Left renal cortex interstitium (tissue), 4 donors: Measurements from ENCODE around the gene LECT2. TPM values are rescaled to one million over a fixed set of nuclear protein-coding genes. Genes with fewer than 3 reads are reported as not detected.

Experiments used
- DNase-seq, 4 donors: peaks; one replicate each; pipeline ENCODE4 v3.0.0-alpha.2; 2013; ENCODE audit warnings: low read depth in 4 of 4, low spot score in 2 of 4, missing footprints in 1 of 4
- polyA plus RNA-seq, 4 donors: library from polyadenylated mRNA; unstranded; fragments of 120-200 nt; gene quantifications; one replicate each; pipeline ENCODE4 v1.2.1, GENCODE V29; 2013; ENCODE audit not compliant: insufficient read length in 4 of 4

The LECT2 gene
- polyA plus RNA-seq, 4 donors, result 1.3 to 4.0 (median 2.7) TPM

DNA sequence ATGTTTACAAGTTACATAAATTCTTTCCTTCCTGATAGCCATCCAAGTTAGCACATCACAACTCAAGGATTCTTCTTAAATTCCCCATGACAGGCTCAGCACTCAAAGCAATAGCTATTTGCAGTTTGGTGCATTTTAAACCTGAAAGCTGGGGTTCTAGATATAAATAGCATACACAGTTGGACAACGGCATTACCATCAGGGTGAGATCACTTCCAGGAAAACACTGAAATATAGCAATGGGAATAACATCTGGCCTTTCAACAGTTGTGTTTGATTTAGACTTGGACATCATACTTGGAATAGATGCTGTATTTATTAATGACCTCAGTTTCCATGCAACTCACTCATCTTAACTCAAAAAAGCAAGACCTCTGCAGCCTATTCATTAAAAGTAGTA lies 24.7 kb upstream of the LECT2 start:
- no peak for DNase-seq

GRCh38 chr5:135978993-135979392 lies 24.2 kb upstream of the LECT2 start:
- DNase-seq, result no peak

DNA sequence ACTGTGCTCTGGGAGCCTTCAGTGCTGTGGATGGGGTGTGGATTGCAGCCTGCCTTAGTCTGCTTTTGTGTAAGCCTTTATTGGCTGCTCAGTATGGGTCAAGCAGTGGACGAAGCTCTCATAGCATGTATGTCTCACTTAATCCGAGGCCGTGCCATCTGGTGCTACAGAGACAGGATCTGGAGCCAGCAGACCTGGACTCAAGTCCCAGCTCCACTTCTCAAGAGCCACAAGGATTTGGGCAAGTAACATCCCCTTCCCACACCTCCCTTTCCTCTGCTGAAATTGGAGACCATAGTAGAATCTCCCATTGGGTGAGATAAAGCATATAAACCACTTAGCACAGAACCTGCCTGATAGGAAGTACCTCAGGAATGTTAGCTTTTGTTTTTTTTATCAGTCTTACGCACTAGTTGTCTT lies 23.4 kb upstream of the LECT2 start:
- no peak for DNase-seq

DNA sequence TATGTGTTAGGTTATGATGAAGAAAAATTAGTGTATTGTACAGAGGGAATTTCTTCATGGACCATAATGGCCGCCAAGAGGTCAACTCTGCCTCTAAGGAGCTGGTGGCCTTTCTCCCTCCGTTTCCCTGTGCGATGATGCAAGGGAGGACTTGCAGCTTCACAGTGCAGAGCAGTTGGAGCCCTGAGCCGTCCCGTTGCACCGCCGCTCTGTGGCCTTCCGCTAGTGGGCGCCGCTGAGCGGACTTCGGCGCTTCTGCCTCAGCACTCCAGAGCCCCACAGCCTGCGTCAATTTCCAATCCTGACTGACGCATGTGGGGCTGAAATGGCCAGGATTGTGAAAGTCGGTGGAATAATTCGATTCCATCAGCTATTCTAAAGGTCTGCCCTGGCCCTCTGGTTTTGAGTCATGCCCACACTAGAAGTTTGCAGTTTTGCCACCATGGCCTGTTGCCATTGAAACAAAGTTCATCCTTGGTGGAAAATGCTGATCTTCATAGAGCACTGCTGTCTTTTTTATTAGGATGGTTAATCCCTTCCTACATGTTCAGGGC lies 22.7 kb upstream of the LECT2 start:
- DNase-seq, result no peak

DNA sequence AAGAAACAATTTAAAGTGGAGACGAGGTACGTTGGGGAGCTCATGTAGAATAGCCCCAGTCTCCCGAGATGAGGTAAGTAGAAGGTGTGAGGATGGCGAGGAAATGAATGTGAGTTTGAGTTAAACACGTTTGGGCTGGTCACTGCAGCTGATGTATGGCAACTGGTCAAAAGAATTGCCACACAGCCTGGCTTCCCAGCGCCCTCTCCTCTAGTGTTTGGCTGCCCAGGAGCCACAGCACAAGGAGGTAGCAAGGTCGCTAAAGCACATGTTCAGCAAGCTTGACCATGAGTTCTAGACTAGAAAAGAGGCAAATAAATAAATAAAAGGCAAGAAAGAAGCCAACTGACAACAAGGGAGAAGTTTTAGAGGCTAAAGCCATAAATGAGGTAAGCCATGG lies 21.4 kb upstream of the LECT2 start:
- no peak for DNase-seq

DNA sequence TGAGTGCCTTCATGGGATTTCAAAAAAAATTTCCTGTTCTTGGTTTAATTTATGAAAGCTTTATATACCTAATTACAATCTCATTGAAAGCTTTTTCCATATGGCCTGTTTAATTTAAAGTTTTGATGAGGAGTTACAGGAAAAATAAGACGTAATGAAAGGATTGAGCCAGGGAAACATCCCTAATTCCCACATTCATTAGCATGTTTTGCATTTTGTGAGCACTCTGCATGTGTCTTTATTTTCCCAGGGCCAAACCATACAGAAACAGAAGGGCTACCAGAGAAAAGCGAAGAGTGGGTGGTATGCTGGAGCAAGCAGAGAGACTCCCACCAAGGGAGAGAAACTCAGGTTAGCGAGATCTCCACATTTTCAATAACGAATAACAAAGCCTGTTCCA lies 20.3 kb upstream of the LECT2 start:
- no peak for DNase-seq

DNA sequence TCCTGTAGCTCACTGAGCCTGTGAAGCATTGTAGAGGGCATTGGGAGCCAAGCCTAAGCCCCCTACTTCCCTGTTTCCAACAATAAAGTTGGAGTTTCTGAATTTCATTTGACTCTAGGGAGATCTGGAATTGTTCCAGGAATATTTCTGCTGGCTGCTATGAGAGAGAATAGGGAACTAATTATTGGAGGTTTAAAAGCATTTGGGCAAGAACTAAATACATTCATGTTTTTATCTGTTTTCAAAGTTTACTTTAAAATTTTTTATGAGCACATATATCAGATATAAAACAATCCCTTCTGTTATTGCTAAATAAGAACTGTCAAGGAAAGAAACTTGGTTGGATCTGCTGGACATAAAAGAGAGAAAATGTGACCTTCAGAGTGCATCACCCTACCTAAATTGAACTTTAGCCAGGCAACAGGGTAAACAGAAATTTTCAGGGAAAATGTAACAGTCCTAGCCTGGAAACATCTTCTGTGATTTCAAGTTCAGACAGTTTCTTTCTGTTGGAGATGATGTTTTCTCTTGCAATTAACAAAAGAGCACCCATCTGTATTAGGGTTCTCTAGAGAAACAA lies 19.3 kb upstream of the LECT2 start:
- DNase-seq, result no peak

DNA sequence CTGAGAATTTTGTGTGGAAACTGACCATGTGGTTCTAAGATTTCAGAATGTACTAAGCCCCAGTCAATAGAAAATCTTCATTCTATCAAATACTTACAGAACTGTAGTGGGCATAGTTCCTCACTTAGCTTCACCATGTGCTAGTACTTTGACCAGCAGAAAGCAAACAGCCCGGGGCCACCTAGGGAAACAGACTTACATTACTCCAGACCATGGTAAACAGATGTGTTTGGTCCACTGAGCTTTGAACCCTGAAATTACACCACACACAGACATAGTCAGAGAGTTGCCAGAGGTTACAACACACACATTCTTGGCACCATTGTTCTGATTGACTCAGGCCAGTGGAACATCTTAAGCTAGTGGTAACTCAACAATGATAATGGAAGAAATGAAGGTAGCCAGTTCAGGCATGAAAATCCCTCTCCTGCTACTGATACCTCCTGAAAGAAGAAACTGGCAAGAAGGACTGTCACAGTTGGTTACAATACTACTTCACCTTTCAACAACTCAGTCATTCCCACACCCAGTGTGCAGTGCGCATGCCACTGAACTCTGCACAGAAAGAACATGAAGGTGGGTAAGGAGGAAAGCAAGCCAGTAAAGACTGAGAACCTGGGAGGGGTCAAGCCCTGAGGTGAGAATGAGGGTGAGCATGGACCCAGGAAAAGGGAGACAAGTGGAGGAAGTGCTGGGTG lies 18.7 kb upstream of the LECT2 start:
- no peak for DNase-seq

GRCh38 chr5:135971701-135972100 lies 16.9 kb upstream of the LECT2 start:
- DNase-seq, result no peak

DNA sequence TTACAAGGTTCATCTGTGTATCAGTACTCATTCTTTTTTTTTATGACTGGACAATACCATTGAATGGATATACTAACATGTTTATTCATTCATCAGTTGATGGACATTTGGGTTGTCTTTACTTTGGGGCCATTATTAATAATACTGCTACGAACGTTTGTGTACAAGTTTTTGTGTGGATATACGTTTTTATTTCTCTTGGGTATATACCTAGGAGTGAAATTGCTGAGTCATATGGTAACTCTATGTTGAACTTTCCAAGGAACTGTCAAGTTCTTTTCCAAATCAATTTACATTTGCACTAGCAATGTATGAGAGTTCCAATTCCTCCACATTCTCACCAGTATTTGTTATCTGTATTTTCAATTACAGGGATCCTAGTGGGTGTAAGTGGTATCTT lies 12.0 kb upstream of the LECT2 start:
- DNase-seq, result no peak

GRCh38 chr5:135966165-135966564 lies 11.4 kb upstream of the LECT2 start:
- no peak for DNase-seq

DNA sequence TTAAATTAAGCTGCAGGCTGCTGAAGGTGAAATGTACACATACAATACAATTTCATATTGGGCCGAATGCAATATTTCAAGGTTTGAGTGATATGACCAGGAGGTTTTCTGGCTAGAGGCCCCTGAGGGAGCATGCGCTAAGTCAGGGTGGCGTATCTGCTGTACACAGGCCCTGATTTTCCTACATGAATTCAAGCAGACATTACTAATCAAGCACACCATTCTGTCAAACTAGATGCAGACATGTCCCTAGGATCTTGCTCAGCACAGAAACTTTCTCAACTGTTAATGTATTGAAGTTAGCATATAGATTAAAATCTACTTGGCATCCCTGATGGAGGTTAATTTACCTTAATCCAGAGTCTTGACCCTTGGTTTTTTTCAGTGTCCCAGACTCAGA lies 10.7 kb upstream of the LECT2 start:
- no peak for DNase-seq

DNA sequence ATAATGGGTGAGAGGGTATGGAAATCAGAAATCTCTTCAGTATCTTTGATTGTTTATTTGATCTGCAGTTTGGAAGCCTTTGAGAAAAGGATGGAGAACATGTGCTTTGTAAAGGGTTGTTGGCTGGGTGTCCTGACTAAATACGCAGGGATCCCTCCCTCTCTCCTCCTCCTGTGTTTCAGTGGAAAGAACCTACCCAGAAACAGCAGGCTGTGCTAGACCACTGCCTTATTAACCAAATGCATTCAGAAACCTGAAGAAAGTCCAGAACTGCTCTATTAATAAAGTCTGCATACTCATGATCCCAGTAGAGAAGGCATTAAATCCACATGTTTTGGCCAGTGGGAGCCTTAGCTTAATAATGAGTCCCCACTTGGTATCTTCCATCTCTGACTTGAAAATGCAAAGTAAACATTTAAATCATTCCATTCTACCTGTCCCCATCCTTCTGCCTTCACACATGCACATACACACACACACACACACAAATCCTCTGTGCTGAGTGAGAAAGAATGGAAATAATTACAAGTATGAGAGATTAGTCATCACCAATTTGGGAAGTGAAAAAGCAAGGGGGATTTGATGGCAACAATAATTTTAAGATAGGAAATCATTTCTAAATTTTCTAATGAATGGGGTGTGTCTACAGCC lies 10.0 kb upstream of the LECT2 start:
- no peak for DNase-seq

DNA sequence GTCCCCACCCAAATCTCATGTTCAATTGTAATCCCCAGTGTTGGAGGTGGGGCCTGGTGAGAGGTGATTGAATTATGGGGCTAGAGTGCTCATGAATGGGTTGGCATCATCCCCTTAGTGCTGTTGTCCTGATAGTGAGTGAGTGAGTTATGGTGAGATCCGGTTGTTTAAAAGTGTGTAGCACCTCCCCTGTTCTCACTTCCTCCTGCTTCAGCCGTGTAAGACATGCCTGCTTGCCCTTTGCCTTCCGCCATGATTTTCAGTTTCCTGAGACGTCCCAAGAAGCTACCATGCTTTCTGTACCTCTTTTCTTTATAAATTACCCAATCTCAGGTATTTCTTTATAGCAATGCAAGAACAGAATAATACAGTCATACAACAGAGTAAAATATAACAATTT lies 742 bp upstream of the LECT2 start:
- no peak for DNase-seq

GRCh38 chr5:135953850-135954249 lies 933 bp downstream of the LECT2 start:
- no peak for DNase-seq

GRCh38 chr5:135952683-135953082 lies 2.1 kb downstream of the LECT2 start:
- no peak for DNase-seq

DNA sequence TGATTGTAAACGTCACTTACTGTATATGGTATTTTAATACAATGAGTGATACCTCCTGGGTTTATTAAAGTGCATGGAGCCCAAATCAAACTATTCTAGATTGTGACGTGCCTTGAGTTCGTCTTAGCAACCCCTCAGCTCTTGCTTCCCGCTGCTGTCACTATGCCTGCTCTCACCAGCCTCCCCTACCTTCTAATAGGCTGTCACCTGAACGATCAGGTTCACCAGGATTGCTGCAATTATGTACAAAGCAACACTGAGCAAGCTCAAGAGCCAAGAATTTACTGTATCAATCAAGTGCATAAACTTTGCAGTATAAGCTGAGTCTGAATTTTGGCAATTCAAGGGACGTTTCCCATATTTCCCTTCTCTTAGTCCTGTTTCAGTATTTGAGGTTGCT lies 3.0 kb downstream of the LECT2 start:
- DNase-seq, result no peak

DNA sequence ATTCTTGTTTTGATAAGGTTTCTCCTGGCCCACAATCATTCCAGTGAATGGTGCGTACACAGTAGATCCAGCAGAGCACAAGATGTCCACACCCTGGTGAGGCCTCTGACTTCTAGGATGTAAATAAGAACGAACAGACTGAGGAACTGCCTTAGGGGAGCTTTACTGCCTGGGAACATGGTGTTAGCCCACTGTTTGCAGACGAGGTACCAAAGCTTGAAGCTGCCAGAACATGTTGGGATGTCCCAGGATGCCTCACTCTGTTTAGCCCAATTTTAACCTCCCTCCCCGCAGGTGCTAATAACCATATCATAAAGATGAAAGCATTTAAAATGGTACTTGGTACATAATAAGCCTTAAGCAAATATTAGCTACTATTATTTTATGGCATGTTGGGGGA lies 3.5 kb downstream of the LECT2 start:
- DNase-seq, result no peak

GRCh38 chr5:135950611-135951010 lies 4.2 kb downstream of the LECT2 start:
- no peak for DNase-seq

DNA sequence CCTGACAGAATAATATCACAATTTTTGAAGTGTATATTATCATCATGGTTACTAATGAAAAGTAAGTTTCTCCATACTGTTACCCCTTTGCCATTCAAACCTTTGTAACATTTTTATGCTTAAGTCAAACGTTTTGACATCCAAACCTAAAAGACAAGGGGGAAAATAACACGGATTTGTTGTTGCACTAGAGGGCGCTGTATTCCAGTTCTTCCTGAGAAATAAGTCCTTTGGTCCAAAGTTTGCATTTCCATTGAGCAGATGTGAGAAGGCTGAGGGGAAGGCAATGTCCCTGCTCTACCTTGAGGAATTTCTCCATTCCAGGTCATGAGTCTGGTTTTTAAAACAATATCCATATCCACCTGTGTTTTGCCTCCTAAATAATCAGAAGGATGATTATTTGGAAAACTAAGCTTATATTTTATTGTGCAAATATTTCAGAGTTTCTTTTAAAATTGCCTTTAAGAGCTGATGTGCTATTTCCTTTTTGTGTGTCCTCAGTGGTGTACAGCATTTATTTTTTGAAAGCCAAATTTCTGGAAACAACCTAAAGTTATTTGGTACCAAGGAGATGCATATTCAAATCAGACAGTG lies 9.7 kb downstream of the LECT2 start:
- DNase-seq, result peak in 2 of 4 donors; percentile 55 to 72

DNA sequence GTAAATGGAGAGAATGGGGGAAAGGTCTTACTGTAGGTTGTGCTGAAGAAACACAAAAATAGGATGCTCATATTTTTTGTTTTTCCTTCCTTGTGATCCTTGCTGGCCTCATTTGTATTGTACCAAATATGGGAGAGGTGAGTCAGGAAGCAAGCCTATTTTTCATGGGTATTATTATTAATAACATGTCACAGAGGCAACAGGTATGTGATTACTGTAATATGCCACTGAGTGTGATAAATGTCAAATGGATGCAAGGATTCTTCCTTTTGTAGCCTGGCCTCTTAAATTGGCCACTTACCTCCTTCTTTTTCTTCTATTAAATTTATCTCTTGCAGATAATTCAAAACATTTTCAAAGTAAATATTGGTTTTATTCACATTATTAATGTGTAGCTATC lies 10.2 kb downstream of the LECT2 start:
- DNase-seq, result no peak
